Suprapubic skin (tissue), 4 donors: ENCODE measurements around the gene TCAP. TPM values are rescaled to one million over a fixed set of nuclear protein-coding genes. Genes with fewer than 3 reads are reported as not detected.

Experiments used
- DNase-seq, 2 donors: peaks; one replicate each; pipeline ENCODE4 v3.0.0-alpha.2; 2019; ENCODE audit warnings: low spot score in 2 of 2
- H3K27ac ChIP-seq: fragments of 200-600 bp; sonication (generic); one replicate; pipeline ENCODE4 v1.5.1; 2019
- H3K27me3 ChIP-seq: fragments of 200-600 bp; sonication (generic); one replicate; pipeline ENCODE4 v1.5.1; 2019
- H3K36me3 ChIP-seq: fragments of 200-600 bp; sonication (generic); one replicate; pipeline ENCODE4 v1.5.1; 2019
- H3K4me1 ChIP-seq: fragments of 200-600 bp; sonication (generic); one replicate; pipeline ENCODE4 v1.5.1; 2019
- H3K4me3 ChIP-seq: fragments of 200-600 bp; sonication (generic); one replicate; pipeline ENCODE4 v1.5.1; 2019; ENCODE audit warnings: mild to moderate bottlenecking
- H3K9me3 ChIP-seq: fragments of 200-600 bp; sonication (generic); one replicate; pipeline ENCODE4 v1.5.1; 2019
- CTCF ChIP-seq, 2 donors: fragments of 200-600 bp in 1 of 2; fragments of 450-650 bp in 1 of 2; sonication (generic) in 1 of 2; IDR thresholded peaks; one replicate each; pipeline ENCODE4 v1.5.1; 2016 to 2019; ENCODE audit warnings: antibody characterized with exemption in 2 of 2, mild to moderate bottlenecking in 1 of 2, moderate library complexity in 1 of 2
- EP300 ChIP-seq: sonication (generic); formaldehyde crosslinking; IDR thresholded peaks from one replicate; pipeline ENCODE4 v1.6.1; 2017; ENCODE audit warnings: antibody characterized with exemption
- POLR2A ChIP-seq, 2 donors: fragments of 450-650 bp; IDR thresholded peaks; one replicate each; pipeline ENCODE4 v1.6.1; 2017; ENCODE audit warnings: antibody characterized with exemption in 2 of 2, mild to moderate bottlenecking in 2 of 2, moderate library complexity in 2 of 2
- POLR2AphosphoS5 ChIP-seq, 3 donors: sonication (generic); formaldehyde crosslinking; IDR thresholded peaks; one replicate each; pipeline ENCODE4 v1.6.1; 2017; ENCODE audit warnings: antibody characterized with exemption in 3 of 3
- WGBS: methylation state at CpG from one replicate; pipeline ENCODE4 v1.1.5; 2018; 5-methylcytosine and 5-hydroxymethylcytosine counted together
- total RNA-seq, 4 donors: library from RNA; depleted of rRNA; stranded (reverse); fragments of >200 nt; gene quantifications; one replicate each; pipeline ENCODE4 v1.1.0, GENCODE V29; 2016

The TCAP gene
- total RNA-seq, 4 donors from 2014 or later, result 0.57 to 2.4 (median 1.1) TPM; not detected in 1

- 56% methylated on average over 9 of the region's 10 CpGs for WGBS
- TF ChIP-seq EP300, result no peak
- TF ChIP-seq CTCF (IDR thresholded peaks at IDR 0.05), result no peak
- no peak for TF ChIP-seq POLR2AphosphoS5 (IDR thresholded peaks at IDR 0.05)
- TF ChIP-seq POLR2A (IDR thresholded peaks at IDR 0.05), result no peak
- Histone ChIP-seq H3K4me3 (no peak overlapping the region), H3K27me3 (peaks cover 3% of the 10 kb centered on the region), H3K9me3 (no peaks in the 10 kb centered on the region), H3K4me1 (peaks cover 39% of the 10 kb centered on the region), H3K27ac (peak overlapping the region; percentile 73), H3K36me3 (peaks cover 4% of the 10 kb centered on the region)
- DNase-seq, result no peak
Observed at GRCh38 chr17:39675390-39676082, 10.4 kb downstream of the TCAP start.

DNA sequence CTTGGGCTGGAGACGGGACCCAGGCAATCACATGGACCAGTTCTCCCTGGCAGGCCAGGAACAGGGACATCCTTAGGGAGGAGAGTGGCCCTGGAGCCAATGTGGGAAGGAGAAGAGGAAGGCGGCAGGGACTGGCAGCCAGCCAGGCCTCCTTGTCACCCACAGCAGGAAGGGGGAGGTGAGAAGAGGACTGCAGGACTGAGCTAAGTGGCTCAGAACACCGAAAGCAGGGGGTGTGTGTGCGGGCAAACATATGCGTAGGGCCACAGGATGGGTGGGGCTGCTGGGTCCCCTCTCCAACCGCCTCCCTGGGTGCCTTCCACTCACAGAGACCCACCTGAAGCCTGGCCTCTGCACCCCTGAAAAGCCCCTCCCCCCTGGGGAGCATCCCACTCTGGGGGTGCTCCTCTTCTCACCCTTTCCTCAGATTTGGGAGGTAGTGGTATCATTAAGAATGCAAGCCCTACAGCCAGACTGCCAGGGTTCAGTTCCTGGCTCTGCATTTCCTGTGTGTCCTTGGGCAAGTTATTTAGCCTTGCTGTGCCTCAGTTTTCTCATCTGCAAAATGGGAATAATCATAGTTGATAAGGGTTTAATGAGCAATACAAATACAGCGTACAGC, 11.2 kb downstream of the TCAP start:
- H3K36me3 ChIP-seq, result peaks cover 7% of the 10 kb centered on the region
- H3K27ac ChIP-seq, result peak overlapping the region; percentile 73
- H3K4me1 ChIP-seq, result peaks cover 35% of the 10 kb centered on the region
- H3K27me3 ChIP-seq, result no peaks in the 10 kb centered on the region
- H3K4me3 ChIP-seq, result no peak overlapping the region
- peak in 1 of 2 donors; percentile 68 for DNase-seq
- TF ChIP-seq CTCF (IDR thresholded peaks at IDR 0.05) (no peak), EP300 (no peak), POLR2AphosphoS5 (IDR thresholded peaks at IDR 0.05) (no peak), POLR2A (IDR thresholded peaks at IDR 0.05) (no peak)
- no peaks in the 10 kb centered on the region for H3K9me3 ChIP-seq
- WGBS, result 63% methylated on average over 7 of the region's 7 CpGs

DNA sequence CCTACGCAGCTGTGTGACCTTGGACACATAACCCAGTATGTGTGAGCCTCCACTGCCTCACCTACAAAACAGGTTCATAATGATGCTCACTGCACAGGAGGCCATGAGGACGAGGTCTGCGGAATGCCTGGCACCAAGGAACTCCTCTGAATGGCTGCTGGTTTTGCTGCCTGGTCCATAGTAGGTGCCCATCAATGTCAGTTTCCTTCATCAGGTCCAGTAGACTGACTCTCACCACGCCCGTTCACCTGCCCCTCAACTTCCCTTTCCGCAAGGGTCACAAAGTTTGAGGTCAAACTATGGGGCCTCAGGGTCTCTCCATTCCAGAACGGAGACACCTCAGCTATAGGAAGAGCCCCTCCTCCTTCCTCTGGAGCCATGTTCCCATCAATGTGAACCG, 11.9 kb downstream of the TCAP start:
- H3K9me3 ChIP-seq, result no peaks in the 10 kb centered on the region
- 90% methylated on average over 7 of the region's 8 CpGs for WGBS
- H3K4me1 ChIP-seq, result peaks cover 28% of the 10 kb centered on the region
- peaks cover 8% of the 10 kb centered on the region for H3K36me3 ChIP-seq
- no peak overlapping the region for H3K4me3 ChIP-seq
- no peaks in the 10 kb centered on the region for H3K27me3 ChIP-seq
- no peak for DNase-seq
- TF ChIP-seq POLR2A (IDR thresholded peaks at IDR 0.05) (no peak), CTCF (IDR thresholded peaks at IDR 0.05) (no peak), EP300 (no peak), POLR2AphosphoS5 (IDR thresholded peaks at IDR 0.05) (no peak)
- no peak overlapping the region for H3K27ac ChIP-seq

- H3K9me3 ChIP-seq, result no peaks in the 10 kb centered on the region
- H3K4me1 ChIP-seq, result peaks cover 25% of the 10 kb centered on the region
- WGBS, result 66% methylated on average over 13 of the region's 13 CpGs
- H3K27me3 ChIP-seq, result no peaks in the 10 kb centered on the region
- H3K36me3 ChIP-seq, result peaks cover 11% of the 10 kb centered on the region
- no peak for TF ChIP-seq POLR2AphosphoS5 (IDR thresholded peaks at IDR 0.05)
- no peak for TF ChIP-seq EP300
- TF ChIP-seq CTCF (IDR thresholded peaks at IDR 0.05), result no peak
- no peak for TF ChIP-seq POLR2A (IDR thresholded peaks at IDR 0.05)
- peak in 1 of 2 donors; percentile 48 for DNase-seq
- H3K27ac ChIP-seq, result no peak overlapping the region
- H3K4me3 ChIP-seq, result no peak overlapping the region
Observed at GRCh38 chr17:39677542-39678339, 12.6 kb downstream of the TCAP start.
